Esophagus muscularis mucosa (tissue), 4 donors: ENCODE data around the gene CTRB2. TPM values are rescaled to one million over a fixed set of nuclear protein-coding genes. Genes with fewer than 3 reads are reported as not detected.

ENCODE experiments used
- DNase-seq: peaks from one replicate; pipeline ENCODE4 v3.0.0-alpha.2; 2017; ENCODE audit errors: extremely low spot score
- H3K27ac ChIP-seq, 4 donors: fragments of 200-600 bp; sonication (generic); replicated peaks in 1 of 4; 1 replicate in 3 of 4; 2 replicates in 1 of 4; pipeline ENCODE4 v1.5.1; 2016 to 2019; ENCODE audit warnings: mild to moderate bottlenecking in 1 of 4
- H3K27me3 ChIP-seq, 4 donors: fragments of 200-600 bp; sonication (generic); one replicate each; pipeline versions ENCODE4 v1.5.1 to v1.6.0; 2016 to 2019
- H3K36me3 ChIP-seq, 4 donors: fragments of 200-600 bp; sonication (generic); one replicate each; pipeline ENCODE4 v1.5.1; 2016 to 2019
- H3K4me1 ChIP-seq, 4 donors: fragments of 200-600 bp; sonication (generic); one replicate each; pipeline ENCODE4 v1.5.1; 2016 to 2019
- H3K4me3 ChIP-seq, 4 donors: fragments of 200-600 bp; sonication (generic); 1 replicate in 2 of 4; 2 replicates in 2 of 4; pipeline ENCODE4 v1.5.1; 2016 to 2019; ENCODE audit warnings: mild to moderate bottlenecking in 4 of 4, moderate library complexity in 1 of 4
- H3K9me3 ChIP-seq, 4 donors: fragments of 200-600 bp; sonication (generic); 1 replicate in 3 of 4; 2 replicates in 1 of 4; pipeline ENCODE4 v1.5.1; 2016 to 2019
- CTCF ChIP-seq, 3 experiments: fragments of 200-600 bp in 2 of 3; fragments of 450-650 bp in 1 of 3; sonication (generic) in 2 of 3; IDR thresholded peaks; one replicate each; pipeline ENCODE4 v1.5.1; 2017 to 2019; ENCODE audit warnings: antibody characterized with exemption in 3 of 3, mild to moderate bottlenecking in 2 of 3, moderate library complexity in 1 of 3
- EP300 ChIP-seq: sonication (generic); formaldehyde crosslinking; IDR thresholded peaks from one replicate; pipeline ENCODE4 v1.6.1; 2017; ENCODE audit warnings: antibody characterized with exemption
- POLR2A ChIP-seq: fragments of 450-650 bp; IDR thresholded peaks from one replicate; pipeline ENCODE4 v1.6.1; 2017; ENCODE audit warnings: antibody characterized with exemption, moderate library complexity, mild to moderate bottlenecking, low read depth
- POLR2AphosphoS5 ChIP-seq, 2 donors: sonication (generic); formaldehyde crosslinking; IDR thresholded peaks; one replicate each; pipeline ENCODE4 v1.6.1; 2017; ENCODE audit warnings: antibody characterized with exemption in 2 of 2
- WGBS: methylation state at CpG from one replicate; pipeline ENCODE4 v1.1.5; 2018; 5-methylcytosine and 5-hydroxymethylcytosine counted together
- intact Hi-C: fragments of 100-400 bp; cut with DNase I; formaldehyde crosslinking; loops from one replicate; pipeline ENCODE4 v1.15.1; 2023
- total RNA-seq, 4 donors: library from RNA; depleted of rRNA; stranded (reverse); fragments of >200 nt; gene quantifications; one replicate each; pipeline versions ENCODE4 v1.1.0 to v1.2.1, GENCODE V29; 2016

CTRB2 gene
- total RNA-seq, 4 donors from 2014 or later: not detected

GRCh38 chr16:75219838-75220237 lies 12.9 kb upstream of the CTRB2 start:
- WGBS: 61% methylated on average over 5 of the region's 5 CpGs
- intact Hi-C loops: no loop called here

GRCh38 chr16:75219088-75219487 lies 12.1 kb upstream of the CTRB2 start:
- no peak for DNase-seq
- Histone ChIP-seq H3K4me3 (no peak overlapping the region), H3K4me1 (no peaks in the 10 kb centered on the region), H3K9me3 (no peaks in the 10 kb centered on the region), H3K36me3 (no peaks in the 10 kb centered on the region), H3K27me3 (peaks cover 0 to under 1% (median 0%) of the 10 kb centered on the region in 4 donors), H3K27ac (no peak overlapping the region)
- TF ChIP-seq POLR2A: no peak
- no peak for TF ChIP-seq EP300
- TF ChIP-seq CTCF (IDR thresholded peaks at IDR 0.05): no peak
- TF ChIP-seq POLR2AphosphoS5 (IDR thresholded peaks at IDR 0.05): no peak
- WGBS: 86% methylated on average over 4 of the region's 4 CpGs
- intact Hi-C loops: no loop called here

More at GRCh38 chr16:75219838-75220237, 12.9 kb upstream of the CTRB2 start:
- H3K36me3 ChIP-seq: no peaks in the 10 kb centered on the region
- no peak overlapping the region for H3K27ac ChIP-seq
- H3K9me3 ChIP-seq: no peaks in the 10 kb centered on the region
- TF ChIP-seq CTCF (IDR thresholded peaks at IDR 0.05): no peak
- no peak for DNase-seq
- H3K4me1 ChIP-seq: no peaks in the 10 kb centered on the region
- H3K4me3 ChIP-seq: no peak overlapping the region
- H3K27me3 ChIP-seq: peaks cover 0 to 8% (median 0%) of the 10 kb centered on the region in 4 donors

DNA sequence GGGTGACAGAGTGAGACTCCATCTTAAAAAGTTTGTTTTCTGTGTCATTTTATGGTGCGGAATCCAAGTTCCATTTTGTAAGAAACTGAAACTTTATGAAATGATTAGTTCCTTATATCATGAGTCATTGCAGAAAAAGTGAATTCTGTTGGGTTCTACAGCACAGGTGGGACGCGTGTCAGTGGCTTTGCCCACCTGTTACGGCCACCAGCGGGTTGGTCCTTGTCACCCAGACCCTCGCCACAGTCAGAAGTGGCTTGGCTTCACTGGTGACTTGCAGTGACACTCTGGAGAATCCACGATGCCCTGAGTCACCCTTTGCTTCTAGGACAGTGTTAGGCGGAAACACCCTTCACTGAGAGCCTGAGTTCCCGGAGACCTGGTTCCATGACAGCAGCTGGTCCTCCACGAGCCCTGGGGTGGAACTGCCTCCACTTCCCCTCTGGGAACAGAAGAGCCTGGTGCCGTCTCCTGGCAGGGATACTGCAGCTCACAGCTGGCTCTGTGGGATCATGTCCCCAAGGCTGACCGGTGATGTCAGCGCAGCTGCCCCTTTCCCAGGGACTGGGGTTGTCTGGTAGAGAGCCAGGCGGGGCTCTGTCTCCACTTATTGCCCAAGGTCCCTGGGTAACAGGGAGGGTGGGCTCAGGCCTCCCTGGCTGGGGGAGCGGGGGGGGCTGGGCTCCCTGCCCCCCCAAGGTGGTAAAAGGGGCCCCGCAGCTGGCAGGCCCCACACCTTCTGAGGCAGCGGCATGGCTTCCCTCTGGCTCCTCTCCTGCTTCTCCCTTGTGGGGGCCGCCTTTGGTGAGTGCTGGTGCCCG lies 11.5 kb upstream of the CTRB2 start, which contains the start of gene CTRB1:
Gene CTRB1 (plus strand): TSS at position 733 of the 821 bp plus-strand sequence. CDS start 20 bp downstream, at position 753.
- no peak for TF ChIP-seq POLR2A
- 86% methylated on average over 14 of the region's 19 CpGs for WGBS
- H3K9me3 ChIP-seq: no peaks in the 10 kb centered on the region

DNA sequence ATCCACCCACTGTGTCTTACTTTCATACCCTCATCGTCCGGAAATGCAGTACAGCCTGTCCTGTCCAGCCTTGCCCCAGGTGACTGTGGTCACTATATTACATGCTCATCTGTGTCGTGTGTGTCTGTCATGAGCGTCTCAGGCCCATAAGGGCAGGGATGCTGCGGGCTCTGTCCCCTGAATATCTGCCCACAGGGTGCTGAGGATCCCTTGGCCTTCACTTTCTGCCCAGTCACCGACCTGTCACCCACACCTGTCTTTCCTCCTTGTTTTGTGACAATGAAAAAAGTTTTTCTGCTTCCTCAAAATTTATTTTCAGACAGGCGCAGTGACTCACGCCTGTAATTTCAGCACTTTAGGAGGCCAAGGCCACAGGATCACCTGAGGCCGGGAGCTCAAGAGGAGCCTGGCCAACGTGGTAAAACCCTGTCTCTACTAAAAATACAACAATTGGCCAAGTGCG lies 10.5 kb upstream of the CTRB2 start:
- Histone ChIP-seq H3K36me3 (no peaks in the 10 kb centered on the region), H3K9me3 (no peaks in the 10 kb centered on the region), H3K4me3 (no peak overlapping the region), H3K4me1 (no peaks in the 10 kb centered on the region), H3K27me3 (no peaks in the 10 kb centered on the region), H3K27ac (no peak overlapping the region)
- no peak for DNase-seq
- no peak for TF ChIP-seq POLR2AphosphoS5 (IDR thresholded peaks at IDR 0.05)
- TF ChIP-seq EP300: no peak
- no peak for TF ChIP-seq CTCF (IDR thresholded peaks at IDR 0.05)
- no peak for TF ChIP-seq POLR2A
- intact Hi-C loops: no loop called here
- WGBS: 92% methylated on average over 11 of the region's 11 CpGs

More for the DNA sequence above, 11.5 kb upstream of the CTRB2 start, which contains the start of gene CTRB1:
- Histone ChIP-seq H3K27ac (no peak within 1 kb of the TSS), H3K27me3 (no peaks in the 10 kb centered on the region), H3K4me3 (no peak within 1 kb of the TSS), H3K36me3 (no peaks in the 10 kb centered on the region), H3K4me1 (no peaks in the 10 kb centered on the region)
- intact Hi-C loops: no loop called here
- DNase-seq: no peak

DNA sequence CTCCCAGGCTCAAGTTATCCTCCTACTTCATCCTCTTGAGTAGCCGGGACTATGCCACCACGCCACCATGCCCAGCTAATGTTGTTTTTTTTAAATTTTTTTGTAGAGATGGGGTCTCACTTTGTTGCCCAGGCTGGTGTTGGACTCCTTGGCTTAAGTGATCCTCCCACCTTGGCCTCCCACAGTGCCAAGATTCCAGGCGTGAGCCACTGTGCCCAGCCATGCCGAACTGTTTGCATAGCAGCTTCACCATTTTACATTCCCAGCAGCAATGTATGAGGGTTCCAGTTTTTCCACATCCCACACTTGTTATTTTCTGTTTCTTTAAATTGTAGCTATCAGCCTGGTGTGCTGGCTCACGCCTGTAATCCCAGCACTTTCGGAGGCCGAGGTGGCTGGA lies 9.6 kb upstream of the CTRB2 start:
- no peak for TF ChIP-seq EP300
- H3K4me1 ChIP-seq: no peaks in the 10 kb centered on the region
- H3K4me3 ChIP-seq: no peak overlapping the region
- no peak overlapping the region for H3K27ac ChIP-seq
- no peaks in the 10 kb centered on the region for H3K36me3 ChIP-seq
- intact Hi-C loops: no loop called here
- 87% methylated on average over 7 of the region's 7 CpGs for WGBS
- H3K9me3 ChIP-seq: no peaks in the 10 kb centered on the region
- H3K27me3 ChIP-seq: no peaks in the 10 kb centered on the region
- DNase-seq: no peak
